OCI-LY1 (cell line): Measurements from ENCODE around the gene TPR.

ENCODE experiments used
- EZH2 ChIP-seq: fragments of 200-600 bp; sonication (generic), shearing (Covaris generic); IDR thresholded peaks from 2 replicates; pipeline ENCODE4 v1.8.0; 2017; ENCODE audit warnings: borderline replicate concordance, mixed run types, mild to moderate bottlenecking, antibody characterized with exemption, low read length, moderate library complexity, mixed read lengths
- TF ChIP-seq, protein P1 (sequence below): fragments of 200-600 bp; sonication (generic), shearing (Covaris generic); IDR thresholded peaks from 2 replicates; pipeline ENCODE4 v1.5.1; 2017; ENCODE audit warnings: mild to moderate bottlenecking, antibody characterized with exemption, low read length, moderate library complexity, mixed read lengths

DNA sequence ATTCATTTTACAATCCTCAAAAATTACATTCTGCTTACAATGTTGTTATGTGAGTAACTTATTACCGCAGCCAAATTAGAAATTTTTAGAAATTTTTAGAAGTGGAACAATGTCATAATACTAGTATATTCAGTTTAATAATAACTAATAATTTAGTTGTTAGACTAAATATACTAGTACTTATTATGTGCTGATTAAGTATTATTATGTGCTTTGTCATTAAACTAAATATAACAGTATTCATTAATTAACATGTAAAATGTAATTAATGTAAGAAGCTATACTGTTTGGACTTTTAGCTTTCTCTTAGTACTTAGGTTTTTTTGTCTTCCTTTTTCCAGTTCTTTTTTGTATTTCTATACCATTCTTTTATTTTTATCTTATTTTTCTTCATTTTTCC, 15.9 kb upstream of the TPR start:
- TF ChIP-seq, protein P1, sequence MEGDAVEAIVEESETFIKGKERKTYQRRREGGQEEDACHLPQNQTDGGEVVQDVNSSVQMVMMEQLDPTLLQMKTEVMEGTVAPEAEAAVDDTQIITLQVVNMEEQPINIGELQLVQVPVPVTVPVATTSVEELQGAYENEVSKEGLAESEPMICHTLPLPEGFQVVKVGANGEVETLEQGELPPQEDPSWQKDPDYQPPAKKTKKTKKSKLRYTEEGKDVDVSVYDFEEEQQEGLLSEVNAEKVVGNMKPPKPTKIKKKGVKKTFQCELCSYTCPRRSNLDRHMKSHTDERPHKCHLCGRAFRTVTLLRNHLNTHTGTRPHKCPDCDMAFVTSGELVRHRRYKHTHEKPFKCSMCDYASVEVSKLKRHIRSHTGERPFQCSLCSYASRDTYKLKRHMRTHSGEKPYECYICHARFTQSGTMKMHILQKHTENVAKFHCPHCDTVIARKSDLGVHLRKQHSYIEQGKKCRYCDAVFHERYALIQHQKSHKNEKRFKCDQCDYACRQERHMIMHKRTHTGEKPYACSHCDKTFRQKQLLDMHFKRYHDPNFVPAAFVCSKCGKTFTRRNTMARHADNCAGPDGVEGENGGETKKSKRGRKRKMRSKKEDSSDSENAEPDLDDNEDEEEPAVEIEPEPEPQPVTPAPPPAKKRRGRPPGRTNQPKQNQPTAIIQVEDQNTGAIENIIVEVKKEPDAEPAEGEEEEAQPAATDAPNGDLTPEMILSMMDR, result no peak
- TF ChIP-seq EZH2, result no peak
